GM18499 (cell line): ENCODE measurements around the gene CENPX.

Experiments
- ATAC-seq: cut with Tn5 transposase; IDR thresholded peaks from one replicate; pipeline ENCODE4 v1.9.1; 2021; ENCODE audit warnings: moderate number of reproducible peaks; ENCODE audit not compliant: insufficient read depth, unreplicated experiment

The CENPX gene

GRCh38 chr17:82055965-82056728 lies 33.5 kb upstream of the CENPX start:
- ATAC-seq, result no peak

DNA sequence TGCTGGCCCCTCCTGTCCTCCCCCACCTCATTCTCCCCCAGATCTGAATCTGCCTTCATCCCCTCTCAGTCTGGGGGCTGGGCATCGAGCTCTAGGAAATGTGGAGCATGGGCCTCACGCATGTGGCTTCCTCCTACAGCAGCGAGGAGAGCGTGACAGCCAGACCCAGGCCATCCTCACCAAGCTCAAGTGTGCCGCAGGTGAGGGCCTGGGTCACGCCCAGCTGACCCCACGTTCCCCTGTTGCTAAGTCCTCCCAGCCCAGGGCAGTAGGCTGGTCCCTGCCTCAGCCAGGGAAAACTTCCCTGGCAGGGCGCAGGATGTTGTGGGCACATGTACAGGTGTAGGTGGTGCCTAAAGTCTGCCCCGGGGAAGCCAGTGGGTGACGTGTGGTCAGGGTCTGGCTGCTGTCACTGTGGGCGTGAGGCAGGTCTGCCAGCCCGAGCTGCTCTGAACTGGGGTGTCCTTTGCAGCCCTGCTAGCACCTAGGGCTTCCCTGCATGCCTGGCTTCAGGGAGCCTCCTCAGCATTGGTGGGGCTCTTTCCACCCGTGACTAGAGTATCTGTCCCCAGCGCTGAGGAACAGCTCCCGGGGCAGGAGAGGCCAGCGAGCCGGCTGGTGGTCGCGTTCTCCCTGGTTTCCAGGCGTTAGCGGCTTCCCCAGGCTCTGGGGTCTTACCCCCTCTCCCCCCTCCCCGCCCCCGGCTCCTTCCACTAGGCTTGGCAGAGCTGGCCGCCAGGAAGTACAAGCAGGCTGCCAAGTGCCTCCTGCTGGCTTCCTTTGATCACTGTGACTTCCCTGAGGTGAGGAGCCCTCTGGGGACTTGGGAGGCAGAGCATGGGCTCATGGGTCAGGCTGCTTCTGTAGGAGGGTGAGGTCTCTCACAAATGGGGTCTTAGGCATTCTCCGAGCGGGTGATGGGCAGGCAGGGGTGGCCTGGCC lies 32.6 kb upstream of the CENPX start:
- no peak for ATAC-seq

GRCh38 chr17:82054351-82055022 lies 31.8 kb upstream of the CENPX start:
- ATAC-seq, result no peak

GRCh38 chr17:82053556-82054263 lies 31.0 kb upstream of the CENPX start:
- ATAC-seq, result no peak

DNA sequence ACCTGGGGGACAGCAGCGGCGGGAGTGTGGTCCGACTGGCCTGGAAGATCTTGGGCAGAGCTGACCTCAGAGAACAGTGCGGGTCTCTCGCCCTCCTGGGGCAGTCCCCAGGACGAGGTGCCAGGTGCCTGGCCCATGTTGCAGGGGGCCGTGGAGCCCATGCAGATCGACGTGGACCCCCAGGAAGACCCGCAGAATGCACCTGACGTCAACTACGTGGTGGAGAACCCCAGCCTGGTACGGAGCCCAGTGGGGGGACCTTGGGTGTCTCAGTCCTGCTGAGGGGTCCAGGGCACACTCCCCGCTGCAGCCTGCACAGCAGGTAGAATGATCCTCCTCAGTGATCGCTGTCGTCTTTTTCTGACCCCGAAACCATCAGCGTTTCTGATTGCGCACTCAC lies 30.5 kb upstream of the CENPX start:
- ATAC-seq, result no peak

DNA sequence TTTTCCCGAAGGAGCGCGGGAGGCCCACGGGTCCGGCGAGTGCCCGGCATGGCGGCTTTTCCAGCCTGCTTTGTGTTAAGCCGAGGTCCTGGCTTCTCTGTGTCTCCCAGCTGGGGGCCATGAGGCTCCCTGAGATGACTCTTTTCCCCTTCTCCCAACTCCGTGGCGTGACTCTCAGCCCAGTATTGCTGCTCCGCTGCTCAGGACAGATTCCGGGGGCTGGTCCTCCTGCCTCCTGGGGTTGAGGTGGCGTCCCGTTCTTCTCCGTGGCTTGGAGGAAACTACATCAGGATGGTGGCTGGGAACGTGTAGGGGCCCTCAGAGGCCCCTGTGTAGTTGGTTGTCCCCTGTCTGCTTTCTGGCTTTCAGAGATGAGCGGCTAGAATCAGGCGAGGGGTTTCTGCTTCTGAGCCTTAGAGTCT lies 30.0 kb upstream of the CENPX start:
- ATAC-seq, result no peak

DNA sequence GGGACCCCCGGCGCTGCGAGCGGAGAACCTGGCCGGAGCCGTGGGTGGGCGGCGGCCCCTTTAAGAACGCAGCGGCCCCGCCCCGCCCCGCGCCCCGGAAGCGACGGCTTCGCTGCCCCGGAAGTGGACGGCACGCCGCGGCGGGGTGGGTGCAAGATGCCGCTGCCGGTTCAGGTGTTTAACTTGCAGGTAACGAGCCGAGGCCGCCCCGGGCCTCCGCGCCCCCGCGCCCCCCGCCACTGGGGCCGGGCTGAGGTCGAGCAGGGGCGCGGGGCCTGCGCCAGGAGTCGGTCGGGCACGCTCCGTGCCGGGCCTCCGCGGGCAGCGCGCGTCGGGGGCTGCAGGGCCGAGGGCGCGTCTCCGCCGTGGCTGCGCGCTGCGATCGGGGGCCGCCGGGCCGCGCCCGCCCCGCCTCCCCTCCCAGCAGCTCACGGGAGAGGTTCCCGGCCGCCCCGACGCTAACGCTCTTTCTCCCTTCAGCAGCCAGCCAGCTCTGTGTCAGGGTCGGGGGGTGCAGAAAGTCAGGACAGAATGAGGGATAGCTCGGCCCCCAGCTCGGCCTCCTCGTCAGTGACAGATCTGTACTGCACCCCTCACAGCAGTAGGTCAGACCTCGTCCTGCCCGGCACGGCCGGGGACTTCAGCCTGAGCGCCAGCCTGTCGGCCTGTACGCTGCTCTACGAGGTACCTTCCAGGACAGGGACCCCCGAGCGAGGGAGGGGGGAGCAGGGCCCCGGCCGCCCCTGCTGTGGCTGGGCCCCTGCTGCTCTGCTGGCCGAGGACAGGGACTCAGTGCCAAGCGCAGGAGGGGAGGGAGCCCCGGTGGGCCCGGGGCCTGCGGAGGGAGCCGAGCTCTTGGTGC lies 29.3 kb upstream of the CENPX start, which contains the start of the genes GPS1 and RFNG:
Gene GPS1 (plus strand): TSS at position 123 of the 862 bp plus-strand sequence. CDS start 34 bp downstream, at position 157.
Gene RFNG (minus strand): TSS at position 36 of the 862 bp plus-strand sequence. CDS start 45 bp downstream, outside the sequence.
- ATAC-seq, result no peak

GRCh38 chr17:82050761-82051641 lies 28.3 kb upstream of the CENPX start:
- ATAC-seq, result no peak

GRCh38 chr17:82050152-82050760 lies 27.6 kb upstream of the CENPX start:
- no peak for ATAC-seq

DNA sequence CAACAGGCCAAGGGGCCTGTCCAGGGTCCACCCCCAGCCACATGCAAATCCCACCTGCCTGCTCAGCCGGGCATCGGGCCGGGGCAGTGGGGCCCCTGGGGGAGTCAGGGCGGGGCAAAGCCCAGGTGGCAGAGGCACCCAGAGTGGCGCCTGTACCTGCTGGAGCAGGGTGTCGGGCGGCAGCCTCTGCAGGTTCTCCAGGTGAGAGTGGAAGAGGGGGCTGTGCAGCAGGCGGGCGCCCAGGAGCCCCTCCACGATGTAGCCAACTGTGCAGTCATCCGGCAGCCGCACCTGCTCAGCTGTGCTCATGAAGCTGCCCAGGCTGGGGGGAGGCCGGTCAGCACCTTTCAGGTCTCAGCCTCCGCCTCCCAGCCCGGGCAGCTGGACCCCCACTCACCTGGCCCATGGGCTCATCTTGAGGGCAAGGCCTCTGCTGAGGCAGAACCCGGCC lies 26.9 kb upstream of the CENPX start:
- no peak for ATAC-seq

DNA sequence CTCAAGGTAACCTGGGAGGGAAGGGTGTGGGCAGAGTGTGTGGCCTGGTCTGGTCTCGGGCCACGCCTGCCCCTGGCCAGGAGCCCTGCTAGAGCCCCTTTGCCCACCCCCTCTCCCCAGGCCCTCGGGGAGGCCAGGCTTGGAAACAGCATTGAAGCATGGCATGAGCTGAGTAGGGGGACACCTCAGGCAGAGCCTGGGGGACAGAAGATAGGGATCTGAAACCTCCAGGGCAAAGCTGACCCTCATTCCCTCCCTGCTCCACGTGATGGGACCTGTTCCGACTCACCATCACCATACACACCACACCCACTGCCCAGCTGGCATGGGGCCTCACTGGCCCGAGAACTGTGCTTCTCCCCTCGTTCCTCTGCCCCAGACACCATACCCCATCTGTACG lies 26.4 kb upstream of the CENPX start:
- ATAC-seq, result no peak

GRCh38 chr17:82048571-82048971 lies 25.9 kb upstream of the CENPX start:
- no peak for ATAC-seq

GRCh38 chr17:82047914-82048570 lies 25.4 kb upstream of the CENPX start:
- no peak for ATAC-seq

GRCh38 chr17:82047379-82047778 lies 24.7 kb upstream of the CENPX start:
- ATAC-seq, result no peak

- ATAC-seq, result no peak
Measured at GRCh38 chr17:82046903-82047302, 24.2 kb upstream of the CENPX start.

DNA sequence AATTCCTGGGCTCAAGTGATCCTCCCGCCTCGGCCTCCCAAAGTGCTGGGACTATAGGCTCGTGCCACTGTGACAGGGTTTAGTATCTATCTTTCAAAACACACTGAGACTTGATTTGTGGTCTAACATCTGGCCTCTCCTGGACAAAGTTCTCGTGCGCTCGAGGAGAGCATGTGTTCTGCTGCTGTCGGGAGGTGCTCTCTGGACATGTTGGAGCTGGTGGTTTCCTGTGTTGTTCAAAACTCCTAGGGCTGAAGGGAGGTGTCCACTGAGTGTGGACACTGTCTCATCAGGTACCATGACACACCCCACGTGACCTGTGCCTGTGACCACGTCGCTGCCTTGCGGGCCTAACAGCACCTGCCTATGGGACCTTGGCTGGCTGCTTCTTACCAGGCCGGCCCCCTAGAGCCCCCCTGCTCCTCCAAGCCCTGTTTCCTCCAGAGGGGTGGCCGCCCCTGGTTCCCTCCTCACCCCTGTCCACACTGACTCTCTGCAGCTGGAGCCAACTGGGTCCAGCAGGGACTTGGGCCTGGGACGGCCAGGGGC lies 23.3 kb upstream of the CENPX start:
- ATAC-seq, result no peak

- ATAC-seq, result no peak
Measured at GRCh38 chr17:82043507-82043906, 20.8 kb upstream of the CENPX start.
